ENCODE measurements around the gene MAFB. TPM values are rescaled to one million over a fixed set of nuclear protein-coding genes. Genes with fewer than 3 reads are reported as not detected.

Gene MAFB
- total RNA-seq, 1 experiment from 2014 or later: 0.22 TPM

GRCh38 chr20:40641809-40642208 is 47.2 kb downstream of the MAFB start:
- Histone ChIP-seq H3K9me3 (ENCODE audit: control insufficient read depth in 1 of 2, insufficient read depth in 1 of 2, low read depth in 1 of 2, low read length in 2 of 2) (no peaks in the 10 kb centered on the region), H3K27me3 (ENCODE audit: insufficient read depth, low read length) (no peaks in the 10 kb centered on the region; the same call in 1 of the 2 replicates), H3K4me3 (replicated peaks in 1 of 2; ENCODE audit: low read depth in 1 of 2, low read length in 2 of 2) (no peak overlapping the region), H2AFZ (ENCODE audit: low read depth, low read length, poor library complexity, severe bottlenecking) (no peak overlapping the region), H3K4me2 (ENCODE audit: low read length) (no peak overlapping the region), H3K9ac (ENCODE audit: low read length) (no peak overlapping the region), H3K27ac (ENCODE audit: low read depth, low read length) (no peak overlapping the region), H3K9me2 (ENCODE audit: insufficient read depth) (no peaks in the 10 kb centered on the region), H3K4me1 (ENCODE audit: control insufficient read depth in 1 of 2, insufficient read depth in 2 of 2, low read length in 2 of 2) (no peaks in the 10 kb centered on the region), H3K36me3 (ENCODE audit: control insufficient read depth in 1 of 2, insufficient read depth in 2 of 2, low read length in 2 of 2) (no peaks in the 10 kb centered on the region), H4K20me1 (ENCODE audit: insufficient read depth) (no peaks in the 10 kb centered on the region), H3K79me2 (ENCODE audit: insufficient read depth, low read length) (no peaks in the 10 kb centered on the region)
- ATAC-seq: no peak
- TF ChIP-seq SRF (IDR thresholded peaks at IDR 0.05; ENCODE audit: low read depth): no peak
- RAD21 ChIA-PET (ENCODE audit: low non-redundant PET in 1 of 2, low total read pairs in 2 of 2, uncharacterized antibody in 2 of 2, unreplicated experiment in 2 of 2): no interaction called here
- intact Hi-C loops (cut with micrococcal nuclease): no loop called here
- DNase-seq (ENCODE audit: low read depth, low spot score): no peak
- CTCF ChIA-PET: no interaction called here
- POLR2A ChIA-PET: no interaction called here
- no TSS peak for BruUV-seq (replicated peaks)

- Histone ChIP-seq H3K9me2 (ENCODE audit: insufficient read depth) (no peaks in the 10 kb centered on the region), H3K4me1 (ENCODE audit: control insufficient read depth in 1 of 2, insufficient read depth in 2 of 2, low read length in 2 of 2) (no peaks in the 10 kb centered on the region), H2AFZ (ENCODE audit: low read depth, low read length, poor library complexity, severe bottlenecking) (no peak overlapping the region), H3K4me3 (replicated peaks in 1 of 2; ENCODE audit: low read depth in 1 of 2, low read length in 2 of 2) (no peak overlapping the region), H3K4me2 (ENCODE audit: low read length) (no peak overlapping the region), H4K20me1 (ENCODE audit: insufficient read depth) (no peaks in the 10 kb centered on the region), H3K79me2 (ENCODE audit: insufficient read depth, low read length) (no peaks in the 10 kb centered on the region), H3K27me3 (ENCODE audit: insufficient read depth, low read length) (no peaks in the 10 kb centered on the region; the same call in 1 of the 2 replicates), H3K9me3 (ENCODE audit: control insufficient read depth in 1 of 2, insufficient read depth in 1 of 2, low read depth in 1 of 2, low read length in 2 of 2) (no peaks in the 10 kb centered on the region), H3K36me3 (ENCODE audit: control insufficient read depth in 1 of 2, insufficient read depth in 2 of 2, low read length in 2 of 2) (no peaks in the 10 kb centered on the region), H3K27ac (ENCODE audit: low read depth, low read length) (no peak overlapping the region), H3K9ac (ENCODE audit: low read length) (no peak overlapping the region)
- ChIA-PET POLR2A (no interaction called here), CTCF (no interaction called here), RAD21 (ENCODE audit: low non-redundant PET in 1 of 2, low total read pairs in 2 of 2, uncharacterized antibody in 2 of 2, unreplicated experiment in 2 of 2) (no interaction called here)
- intact Hi-C loops (cut with micrococcal nuclease): no loop called here
- no peak for ATAC-seq
- DNase-seq (ENCODE audit: low read depth, low spot score): no peak
- BruUV-seq (replicated peaks): no TSS peak
- TF ChIP-seq RAD21 (IDR thresholded peaks at IDR 0.05; ENCODE audit: low read depth) (no peak), YY1 (IDR thresholded peaks at IDR 0.05; ENCODE audit: extremely low read depth, insufficient replicate concordance, low read depth, low read length) (no peak), ZNF274 (IDR thresholded peaks at IDR 0.05; ENCODE audit: low read depth, low read length) (no peak), SIN3A (IDR thresholded peaks at IDR 0.05; ENCODE audit: low read depth) (no peak), ELF1 (IDR thresholded peaks at IDR 0.05; ENCODE audit: borderline replicate concordance, low read depth) (no peak), SP1 (IDR thresholded peaks at IDR 0.05; ENCODE audit: low read depth) (no peak), FOSL1 (IDR thresholded peaks at IDR 0.05; ENCODE audit: low read depth) (no peak), MAX (IDR thresholded peaks at IDR 0.05) (no peak), POLR2A (IDR thresholded peaks at IDR 0.05; ENCODE audit: borderline replicate concordance, extremely low read depth, insufficient read depth, insufficient read length) (no peak), TCF7L2 (IDR thresholded peaks at IDR 0.05; ENCODE audit: borderline replicate concordance, extremely low read depth, insufficient read depth, insufficient read length) (no peak), CTCF (IDR thresholded peaks at IDR 0.05 in 2 of 3, conservative IDR thresholded peaks at IDR 0.05 in 1 of 3; ENCODE audit: borderline replicate concordance in 1 of 3, insufficient read depth in 1 of 3, low read depth in 2 of 3, low read length in 2 of 3) (no peak), ATF3 (IDR thresholded peaks at IDR 0.05) (no peak), EGR1 (IDR thresholded peaks at IDR 0.05; ENCODE audit: low read depth) (no peak), POLR2AphosphoS5 (IDR thresholded peaks at IDR 0.05; ENCODE audit: low read depth, low read length) (no peak), EZH2 (IDR thresholded peaks at IDR 0.05) (no peak), SRF (IDR thresholded peaks at IDR 0.05; ENCODE audit: low read depth) (no peak), ZBTB33 (IDR thresholded peaks at IDR 0.05; ENCODE audit: extremely low read depth, insufficient replicate concordance, low read length) (no peak), EZH2phosphoT487 (IDR thresholded peaks at IDR 0.05; ENCODE audit: borderline replicate concordance) (no peak), CEBPB (IDR thresholded peaks at IDR 0.05; ENCODE audit: low read depth) (no peak)
These were observed 47.8 kb downstream of the MAFB start for GRCh38 chr20:40641202-40641601.
